ENCODE results near the gene IGSF6.

IGSF6 gene

GRCh38 chr16:21641916-21642315 is 10.5 kb downstream of the IGSF6 start:
- no peak overlapping the region for H4K8ac ChIP-seq (ENCODE audit: low read length)
- peaks cover 7 to 13% of the 10 kb centered on the region in 2 experiments for H3K36me3 ChIP-seq (ENCODE audit: control insufficient read depth in 1 of 2, insufficient read depth in 2 of 2, low read depth in 1 of 2, low read length in 2 of 2)
- H3K14ac ChIP-seq (ENCODE audit: low read length in 2 of 2) = no peak overlapping the region
- H2BK120ac ChIP-seq (ENCODE audit: low read depth, low read length) = no peak overlapping the region
- H2AFZ ChIP-seq (ENCODE audit: low read depth, low read length) = no peak overlapping the region
- no peak overlapping the region for H3K27ac ChIP-seq (ENCODE audit: low read length, poor library complexity, severe bottlenecking)
- no peak overlapping the region for H3K23ac ChIP-seq (ENCODE audit: low read length in 2 of 2)
- no peak overlapping the region for H4K91ac ChIP-seq (ENCODE audit: low read length)
- no peak for DNase-seq
- no peaks in the 10 kb centered on the region for H3K27me3 ChIP-seq (ENCODE audit: control insufficient read depth in 1 of 2, insufficient read depth in 1 of 2, low read length in 2 of 2)
- H2AK5ac ChIP-seq (ENCODE audit: low read length, severe bottlenecking) = no peak overlapping the region
- H2BK5ac ChIP-seq (ENCODE audit: low read depth, low read length, poor library complexity, severe bottlenecking) = no peak overlapping the region
- 100% methylated on average over 3 of the region's 6 CpGs for WGBS
- no peak overlapping the region for H3K18ac ChIP-seq (ENCODE audit: low read depth in 1 of 2, low read length in 2 of 2)
- no peak overlapping the region for H2BK12ac ChIP-seq (ENCODE audit: low read length in 2 of 2)
- H2BK15ac ChIP-seq (ENCODE audit: low read depth, poor library complexity, severe bottlenecking) = no peak overlapping the region
- H3K9me3 ChIP-seq (ENCODE audit: control insufficient read depth, low read length) = no peaks in the 10 kb centered on the region
- H3K79me1 ChIP-seq (replicated peaks; ENCODE audit: low read length, poor library complexity, severe bottlenecking) = peaks cover 18% of the 10 kb centered on the region
- H3K9ac ChIP-seq (ENCODE audit: low read length) = peak overlapping the region; percentile 70
- H3K4ac ChIP-seq (ENCODE audit: low read depth in 1 of 2, low read length in 2 of 2) = no peak overlapping the region
- H3K4me3 ChIP-seq (ENCODE audit: insufficient read depth in 1 of 2, low read depth in 1 of 2, low read length in 2 of 2) = no peak overlapping the region
- peaks cover 5% of the 10 kb centered on the region for H3K4me1 ChIP-seq (ENCODE audit: control insufficient read depth, insufficient read depth, low read depth, low read length)
- H3K4me2 ChIP-seq (ENCODE audit: low read length, poor library complexity, severe bottlenecking) = no peak overlapping the region

- WGBS = 97% methylated on average over 2 of the region's 2 CpGs
- no peak overlapping the region for H2BK120ac ChIP-seq (ENCODE audit: low read depth, low read length)
- no peaks in the 10 kb centered on the region for H3K27me3 ChIP-seq (ENCODE audit: control insufficient read depth in 1 of 2, insufficient read depth in 1 of 2, low read length in 2 of 2)
Observed at GRCh38 chr16:21639493-21639892, 12.9 kb downstream of the IGSF6 start.

GRCh38 chr16:21638573-21638975 is 13.8 kb downstream of the IGSF6 start:
- H3K4ac ChIP-seq (ENCODE audit: low read depth in 1 of 2, low read length in 2 of 2) = no peak overlapping the region
- H4K91ac ChIP-seq (ENCODE audit: low read length) = no peak overlapping the region
- peaks cover 16 to 30% of the 10 kb centered on the region in 2 experiments for H3K36me3 ChIP-seq (ENCODE audit: control insufficient read depth in 1 of 2, insufficient read depth in 2 of 2, low read depth in 1 of 2, low read length in 2 of 2)
- no peak overlapping the region for H3K14ac ChIP-seq (ENCODE audit: low read length in 2 of 2)
- no peaks in the 10 kb centered on the region for H3K27me3 ChIP-seq (ENCODE audit: control insufficient read depth in 1 of 2, insufficient read depth in 1 of 2, low read length in 2 of 2)
- no peak overlapping the region for H3K4me3 ChIP-seq (ENCODE audit: insufficient read depth in 1 of 2, low read depth in 1 of 2, low read length in 2 of 2)
- H3K23ac ChIP-seq (ENCODE audit: low read length in 2 of 2) = no peak overlapping the region
- H3K79me1 ChIP-seq (replicated peaks; ENCODE audit: low read length, poor library complexity, severe bottlenecking) = peaks cover 28% of the 10 kb centered on the region
- no peak overlapping the region for H2AK5ac ChIP-seq (ENCODE audit: low read length, severe bottlenecking)
- no peaks in the 10 kb centered on the region for H3K9me3 ChIP-seq (ENCODE audit: control insufficient read depth, low read length)
- WGBS = 8% methylated on average over 2 of the region's 4 CpGs
- H3K4me1 ChIP-seq (ENCODE audit: control insufficient read depth, insufficient read depth, low read depth, low read length) = peaks cover 3% of the 10 kb centered on the region
- no peak overlapping the region for H2BK15ac ChIP-seq (ENCODE audit: low read depth, poor library complexity, severe bottlenecking)
- no peak overlapping the region for H4K8ac ChIP-seq (ENCODE audit: low read length)
- no peak overlapping the region for H2BK120ac ChIP-seq (ENCODE audit: low read depth, low read length)
- H3K27ac ChIP-seq (ENCODE audit: low read length, poor library complexity, severe bottlenecking) = no peak overlapping the region
- H3K9ac ChIP-seq (ENCODE audit: low read length) = peak overlapping the region; percentile 53
- no peak overlapping the region for H2AFZ ChIP-seq (ENCODE audit: low read depth, low read length)
- DNase-seq = peak; percentile 46
- H3K4me2 ChIP-seq (ENCODE audit: low read length, poor library complexity, severe bottlenecking) = no peak overlapping the region
- no peak overlapping the region for H2BK12ac ChIP-seq (ENCODE audit: low read length in 2 of 2)
- H2BK5ac ChIP-seq (ENCODE audit: low read depth, low read length, poor library complexity, severe bottlenecking) = no peak overlapping the region
- peak overlapping the region in 1 of 2 experiments; percentile 59 for H3K18ac ChIP-seq (ENCODE audit: low read depth in 1 of 2, low read length in 2 of 2)

More at GRCh38 chr16:21639493-21639892, 12.9 kb downstream of the IGSF6 start:
- Histone ChIP-seq H3K14ac (ENCODE audit: low read length in 2 of 2) (no peak overlapping the region), H4K91ac (ENCODE audit: low read length) (no peak overlapping the region), H3K4me2 (ENCODE audit: low read length, poor library complexity, severe bottlenecking) (no peak overlapping the region), H3K23ac (ENCODE audit: low read length in 2 of 2) (no peak overlapping the region), H3K4ac (ENCODE audit: low read depth in 1 of 2, low read length in 2 of 2) (no peak overlapping the region), H3K27ac (ENCODE audit: low read length, poor library complexity, severe bottlenecking) (no peak overlapping the region), H3K9me3 (ENCODE audit: control insufficient read depth, low read length) (no peaks in the 10 kb centered on the region), H3K18ac (ENCODE audit: low read depth in 1 of 2, low read length in 2 of 2) (no peak overlapping the region), H2AK5ac (ENCODE audit: low read length, severe bottlenecking) (no peak overlapping the region), H3K79me1 (replicated peaks; ENCODE audit: low read length, poor library complexity, severe bottlenecking) (peaks cover 27% of the 10 kb centered on the region), H3K36me3 (ENCODE audit: control insufficient read depth in 1 of 2, insufficient read depth in 2 of 2, low read depth in 1 of 2, low read length in 2 of 2) (peaks cover 16 to 28% of the 10 kb centered on the region in 2 experiments), H2BK12ac (ENCODE audit: low read length in 2 of 2) (no peak overlapping the region), H3K4me1 (ENCODE audit: control insufficient read depth, insufficient read depth, low read depth, low read length) (peaks cover 3% of the 10 kb centered on the region), H3K9ac (ENCODE audit: low read length) (peak overlapping the region; percentile 53), H2BK15ac (ENCODE audit: low read depth, poor library complexity, severe bottlenecking) (no peak overlapping the region), H2AFZ (ENCODE audit: low read depth, low read length) (no peak overlapping the region), H2BK5ac (ENCODE audit: low read depth, low read length, poor library complexity, severe bottlenecking) (no peak overlapping the region), H3K4me3 (ENCODE audit: insufficient read depth in 1 of 2, low read depth in 1 of 2, low read length in 2 of 2) (no peak overlapping the region), H4K8ac (ENCODE audit: low read length) (no peak overlapping the region)
- no peak for DNase-seq

- Histone ChIP-seq H2BK15ac (ENCODE audit: low read depth, poor library complexity, severe bottlenecking) (no peak overlapping the region), H3K79me1 (replicated peaks; ENCODE audit: low read length, poor library complexity, severe bottlenecking) (peaks cover 33% of the 10 kb centered on the region), H2BK120ac (ENCODE audit: low read depth, low read length) (peak overlapping the region; percentile 61), H3K23ac (ENCODE audit: low read length in 2 of 2) (peak overlapping the region in 1 of 2 experiments; percentile 69), H3K27me3 (ENCODE audit: control insufficient read depth in 1 of 2, insufficient read depth in 1 of 2, low read length in 2 of 2) (no peaks in the 10 kb centered on the region), H3K4me3 (ENCODE audit: insufficient read depth in 1 of 2, low read depth in 1 of 2, low read length in 2 of 2) (no peak overlapping the region), H2BK5ac (ENCODE audit: low read depth, low read length, poor library complexity, severe bottlenecking) (no peak overlapping the region), H3K18ac (ENCODE audit: low read depth in 1 of 2, low read length in 2 of 2) (peak overlapping the region; percentile 33 to 76), H3K9ac (ENCODE audit: low read length) (no peak overlapping the region), H4K8ac (ENCODE audit: low read length) (peak overlapping the region; percentile 85), H3K14ac (ENCODE audit: low read length in 2 of 2) (no peak overlapping the region), H3K36me3 (ENCODE audit: control insufficient read depth in 1 of 2, insufficient read depth in 2 of 2, low read depth in 1 of 2, low read length in 2 of 2) (peaks cover 16 to 34% of the 10 kb centered on the region in 2 experiments), H3K4me2 (ENCODE audit: low read length, poor library complexity, severe bottlenecking) (no peak overlapping the region), H4K91ac (ENCODE audit: low read length) (peak overlapping the region; percentile 86), H2AK5ac (ENCODE audit: low read length, severe bottlenecking) (no peak overlapping the region), H3K4ac (ENCODE audit: low read depth in 1 of 2, low read length in 2 of 2) (peak overlapping the region; percentile 64 to 75), H3K27ac (ENCODE audit: low read length, poor library complexity, severe bottlenecking) (no peak overlapping the region), H3K9me3 (ENCODE audit: control insufficient read depth, low read length) (no peaks in the 10 kb centered on the region), H3K4me1 (ENCODE audit: control insufficient read depth, insufficient read depth, low read depth, low read length) (peaks cover 3% of the 10 kb centered on the region), H2BK12ac (ENCODE audit: low read length in 2 of 2) (peak overlapping the region; percentile 39 to 78), H2AFZ (ENCODE audit: low read depth, low read length) (no peak overlapping the region)
- 97% methylated on average over 34 of the region's 37 CpGs for WGBS
- no peak for DNase-seq
Observed at GRCh38 chr16:21637032-21637968, 15.1 kb downstream of the IGSF6 start.
